IMR-90 (cell line): Measurements from ENCODE around the gene KCTD8.

ENCODE experiments used
- BHLHE40 ChIP-seq: fragments of 150-350 bp; IDR thresholded peaks from 2 replicates; pipeline ENCODE4 v1.6.1; 2016; ENCODE audit warnings: mild to moderate bottlenecking, low read depth, low read length
- CEBPB ChIP-seq: IDR thresholded peaks from 2 replicates; pipeline ENCODE4 v1.6.1; 2012; ENCODE audit warnings: low read depth, low read length, improper control_type of control experiment
- CHD1 ChIP-seq: IDR thresholded peaks from 2 replicates; pipeline ENCODE4 v1.6.1; 2012; ENCODE audit warnings: low read depth, low read length, improper control_type of control experiment
- CTCF ChIP-seq: conservative IDR thresholded peaks from 2 replicates; pipeline ENCODE4 v1.5.1; 2012; ENCODE audit warnings: mild to moderate bottlenecking, low read depth, low read length, improper control_type of control experiment
- MAFK ChIP-seq: IDR thresholded peaks from 2 replicates; pipeline ENCODE4 v1.6.1; 2012; ENCODE audit warnings: low read depth, low read length, improper control_type of control experiment
- MXI1 ChIP-seq: IDR thresholded peaks from 2 replicates; pipeline ENCODE4 v1.6.1; 2012; ENCODE audit warnings: low read depth, mild to moderate bottlenecking, low read length, moderate library complexity, borderline replicate concordance
- POLR2A ChIP-seq: IDR thresholded peaks from 2 replicates; pipeline ENCODE4 v1.6.1; 2012; ENCODE audit warnings: mild to moderate bottlenecking, low read depth, low read length
- RAD21 ChIP-seq: IDR thresholded peaks from 2 replicates; pipeline ENCODE4 v1.6.1; 2012; ENCODE audit warnings: low read length, improper control_type of control experiment
- RCOR1 ChIP-seq: IDR thresholded peaks from 2 replicates; pipeline ENCODE4 v1.6.1; 2012; ENCODE audit warnings: mild to moderate bottlenecking, low read length, improper control_type of control experiment; ENCODE audit not compliant: insufficient replicate concordance
- RFX5 ChIP-seq: IDR thresholded peaks from 2 replicates; pipeline ENCODE4 v1.8.0; 2012; ENCODE audit warnings: low read depth, mild to moderate bottlenecking, low read length, moderate library complexity
- SMC3 ChIP-seq: fragments of 150-350 bp; IDR thresholded peaks from 2 replicates; pipeline ENCODE4 v1.6.1; 2016; ENCODE audit warnings: low read depth, mild to moderate bottlenecking, antibody characterized with exemption, low read length, moderate library complexity
- USF2 ChIP-seq: fragments of 150-350 bp; IDR thresholded peaks from 2 replicates; pipeline ENCODE4 v1.6.1; 2017; ENCODE audit warnings: mild to moderate bottlenecking, antibody characterized with exemption, low read length, low read depth

- TF ChIP-seq RFX5 (no peak), CTCF (no peak), CHD1 (no peak), USF2 (no peak), MXI1 (no peak), BHLHE40 (no peak), RAD21 (no peak), POLR2A (no peak), RCOR1 (no peak), MAFK (no peak), SMC3 (no peak), CEBPB (no peak)
Observed at GRCh38 chr4:44446191-44446590, 2.4 kb downstream of the KCTD8 start.
